Measurements from ENCODE around the gene MYO18B. TPM values are rescaled to one million over a fixed set of nuclear protein-coding genes. Genes with fewer than 3 reads are reported as not detected.

The MYO18B gene
- total RNA-seq, 1 experiment from 2014 or later, result 0.05 TPM

DNA sequence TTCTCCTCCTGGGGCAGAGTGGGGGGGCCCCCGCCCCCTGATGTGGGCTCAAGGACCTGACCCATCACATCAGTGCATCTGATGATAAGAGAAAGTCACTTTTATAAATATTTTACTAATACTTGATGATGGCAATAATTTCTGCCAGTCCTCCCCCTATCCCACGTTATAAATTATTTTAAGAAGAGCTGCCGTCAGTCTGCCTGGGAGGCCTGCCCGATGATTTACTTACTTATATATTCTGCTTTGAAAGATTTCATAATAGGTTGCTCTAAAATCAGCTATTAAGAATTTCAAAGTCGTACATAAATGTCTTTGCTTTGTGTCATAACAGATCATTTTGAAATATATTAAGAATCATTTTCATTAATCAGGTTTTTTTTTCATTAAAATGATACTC, 58.8 kb downstream of the MYO18B start:
- Histone ChIP-seq H3K9me2 (ENCODE audit: insufficient read depth) (no peaks in the 10 kb centered on the region), H3K36me3 (ENCODE audit: control insufficient read depth in 1 of 2, insufficient read depth in 2 of 2, low read length in 2 of 2) (no peaks in the 10 kb centered on the region), H3K4me1 (ENCODE audit: control insufficient read depth in 1 of 2, insufficient read depth in 2 of 2, low read length in 2 of 2) (no peaks in the 10 kb centered on the region), H3K9ac (ENCODE audit: low read length) (no peak overlapping the region), H3K9me3 (ENCODE audit: control insufficient read depth in 1 of 2, insufficient read depth in 1 of 2, low read depth in 1 of 2, low read length in 2 of 2) (no peaks in the 10 kb centered on the region), H3K79me2 (ENCODE audit: insufficient read depth, low read length) (no peaks in the 10 kb centered on the region), H3K27me3 (ENCODE audit: insufficient read depth, low read length) (peaks cover 52% of the 10 kb centered on the region), H3K4me3 (replicated peaks in 1 of 2; ENCODE audit: low read depth in 1 of 2, low read length in 2 of 2) (no peak overlapping the region), H4K20me1 (ENCODE audit: insufficient read depth) (no peaks in the 10 kb centered on the region), H3K27ac (ENCODE audit: low read depth, low read length) (no peak overlapping the region), H3K4me2 (ENCODE audit: low read length) (no peak overlapping the region), H2AFZ (ENCODE audit: low read depth, low read length, poor library complexity, severe bottlenecking) (no peak overlapping the region)
- RAD21 ChIA-PET (ENCODE audit: low non-redundant PET in 1 of 2, low total read pairs in 2 of 2, uncharacterized antibody in 2 of 2, unreplicated experiment in 2 of 2), result no interaction called here
- TF ChIP-seq CTCF (IDR thresholded peaks at IDR 0.05 in 2 of 3, conservative IDR thresholded peaks at IDR 0.05 in 1 of 3; ENCODE audit: borderline replicate concordance in 1 of 3, insufficient read depth in 1 of 3, low read depth in 2 of 3, low read length in 2 of 3) (no peak), YY1 (IDR thresholded peaks at IDR 0.05; ENCODE audit: extremely low read depth, insufficient replicate concordance, low read depth, low read length) (no peak), SIN3A (IDR thresholded peaks at IDR 0.05; ENCODE audit: low read depth) (no peak), ELF1 (IDR thresholded peaks at IDR 0.05; ENCODE audit: borderline replicate concordance, low read depth) (no peak), ZNF274 (IDR thresholded peaks at IDR 0.05; ENCODE audit: low read depth, low read length) (no peak), ATF3 (IDR thresholded peaks at IDR 0.05) (no peak), EGR1 (IDR thresholded peaks at IDR 0.05; ENCODE audit: low read depth) (no peak)
- CTCF ChIA-PET, result interaction anchor here (1.3 kb wide), 1 partner anchor 28 kb away, joined by 3 read pairs; no protein-coding TSS in a partner anchor
- no peak for DNase-seq (ENCODE audit: low read depth, low spot score)
- intact Hi-C loops (cut with micrococcal nuclease), result no loop called here
- ATAC-seq, result no peak
- POLR2A ChIA-PET, result no interaction called here
- BruUV-seq (replicated peaks), result no TSS peak

DNA sequence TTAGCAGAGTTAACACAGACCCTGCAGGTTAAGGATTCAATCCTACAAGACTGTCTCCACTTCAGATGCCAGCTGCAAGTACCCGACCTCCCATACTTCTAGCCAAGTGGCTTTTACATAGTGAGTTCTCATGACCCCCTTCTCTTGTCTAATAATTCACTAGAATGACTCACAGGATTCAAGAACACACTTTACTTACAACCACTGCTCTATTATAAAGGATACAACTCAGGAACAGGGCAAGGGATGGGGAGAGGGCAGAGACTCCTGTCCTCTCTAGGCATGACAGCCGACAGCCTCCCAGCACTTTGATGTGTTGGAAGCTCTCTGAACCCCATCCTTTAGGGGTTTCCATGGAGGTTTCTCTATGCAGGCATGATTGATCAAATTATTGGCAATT, 60.0 kb downstream of the MYO18B start:
- no peaks in the 10 kb centered on the region for H3K36me3 ChIP-seq (ENCODE audit: control insufficient read depth in 1 of 2, insufficient read depth in 2 of 2, low read length in 2 of 2)
- H3K79me2 ChIP-seq (ENCODE audit: insufficient read depth, low read length), result no peaks in the 10 kb centered on the region
- intact Hi-C loops (cut with micrococcal nuclease), result no loop called here
- DNase-seq (ENCODE audit: low read depth, low spot score) (no peak), ATAC-seq (no peak)
- no peaks in the 10 kb centered on the region for H3K9me2 ChIP-seq (ENCODE audit: insufficient read depth)
- ChIA-PET POLR2A (no interaction called here), CTCF (no interaction called here), RAD21 (ENCODE audit: low non-redundant PET in 1 of 2, low total read pairs in 2 of 2, uncharacterized antibody in 2 of 2, unreplicated experiment in 2 of 2) (no interaction called here)
- no peaks in the 10 kb centered on the region for H3K9me3 ChIP-seq (ENCODE audit: control insufficient read depth in 1 of 2, insufficient read depth in 1 of 2, low read depth in 1 of 2, low read length in 2 of 2)
- no peaks in the 10 kb centered on the region for H3K4me1 ChIP-seq (ENCODE audit: control insufficient read depth in 1 of 2, insufficient read depth in 2 of 2, low read length in 2 of 2)
- no peak overlapping the region for H3K4me2 ChIP-seq (ENCODE audit: low read length)
- no peak overlapping the region for H3K9ac ChIP-seq (ENCODE audit: low read length)
- no peaks in the 10 kb centered on the region for H4K20me1 ChIP-seq (ENCODE audit: insufficient read depth)
- no peak overlapping the region for H3K27ac ChIP-seq (ENCODE audit: low read depth, low read length)
- no peak overlapping the region for H3K4me3 ChIP-seq (replicated peaks in 1 of 2; ENCODE audit: low read depth in 1 of 2, low read length in 2 of 2)
- H2AFZ ChIP-seq (ENCODE audit: low read depth, low read length, poor library complexity, severe bottlenecking), result no peak overlapping the region
- no TSS peak for BruUV-seq (replicated peaks)
- TF ChIP-seq SRF (IDR thresholded peaks at IDR 0.05; ENCODE audit: low read depth) (no peak), ATF3 (IDR thresholded peaks at IDR 0.05) (no peak), EZH2 (IDR thresholded peaks at IDR 0.05) (no peak)
- TF ChIP-seq, protein P1, sequence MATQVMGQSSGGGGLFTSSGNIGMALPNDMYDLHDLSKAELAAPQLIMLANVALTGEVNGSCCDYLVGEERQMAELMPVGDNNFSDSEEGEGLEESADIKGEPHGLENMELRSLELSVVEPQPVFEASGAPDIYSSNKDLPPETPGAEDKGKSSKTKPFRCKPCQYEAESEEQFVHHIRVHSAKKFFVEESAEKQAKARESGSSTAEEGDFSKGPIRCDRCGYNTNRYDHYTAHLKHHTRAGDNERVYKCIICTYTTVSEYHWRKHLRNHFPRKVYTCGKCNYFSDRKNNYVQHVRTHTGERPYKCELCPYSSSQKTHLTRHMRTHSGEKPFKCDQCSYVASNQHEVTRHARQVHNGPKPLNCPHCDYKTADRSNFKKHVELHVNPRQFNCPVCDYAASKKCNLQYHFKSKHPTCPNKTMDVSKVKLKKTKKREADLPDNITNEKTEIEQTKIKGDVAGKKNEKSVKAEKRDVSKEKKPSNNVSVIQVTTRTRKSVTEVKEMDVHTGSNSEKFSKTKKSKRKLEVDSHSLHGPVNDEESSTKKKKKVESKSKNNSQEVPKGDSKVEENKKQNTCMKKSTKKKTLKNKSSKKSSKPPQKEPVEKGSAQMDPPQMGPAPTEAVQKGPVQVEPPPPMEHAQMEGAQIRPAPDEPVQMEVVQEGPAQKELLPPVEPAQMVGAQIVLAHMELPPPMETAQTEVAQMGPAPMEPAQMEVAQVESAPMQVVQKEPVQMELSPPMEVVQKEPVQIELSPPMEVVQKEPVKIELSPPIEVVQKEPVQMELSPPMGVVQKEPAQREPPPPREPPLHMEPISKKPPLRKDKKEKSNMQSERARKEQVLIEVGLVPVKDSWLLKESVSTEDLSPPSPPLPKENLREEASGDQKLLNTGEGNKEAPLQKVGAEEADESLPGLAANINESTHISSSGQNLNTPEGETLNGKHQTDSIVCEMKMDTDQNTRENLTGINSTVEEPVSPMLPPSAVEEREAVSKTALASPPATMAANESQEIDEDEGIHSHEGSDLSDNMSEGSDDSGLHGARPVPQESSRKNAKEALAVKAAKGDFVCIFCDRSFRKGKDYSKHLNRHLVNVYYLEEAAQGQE (IDR thresholded peaks at IDR 0.05; ENCODE audit: low read depth), result no peak
- peaks cover 61% of the 10 kb centered on the region for H3K27me3 ChIP-seq (ENCODE audit: insufficient read depth, low read length)
